Measurements from ENCODE around the gene NAA25. TPM values are rescaled to one million over a fixed set of nuclear protein-coding genes. Genes with fewer than 3 reads are reported as not detected.
"Not testable (repeated sequence)": the region's sequence is repeated elsewhere in the genome, so short reads cannot be mapped to it uniquely, and the experiment has no call there.

The NAA25 gene
- polyA plus RNA-seq, 3 donors, result 18.0 to 27.4 (median 21.4) TPM

DNA sequence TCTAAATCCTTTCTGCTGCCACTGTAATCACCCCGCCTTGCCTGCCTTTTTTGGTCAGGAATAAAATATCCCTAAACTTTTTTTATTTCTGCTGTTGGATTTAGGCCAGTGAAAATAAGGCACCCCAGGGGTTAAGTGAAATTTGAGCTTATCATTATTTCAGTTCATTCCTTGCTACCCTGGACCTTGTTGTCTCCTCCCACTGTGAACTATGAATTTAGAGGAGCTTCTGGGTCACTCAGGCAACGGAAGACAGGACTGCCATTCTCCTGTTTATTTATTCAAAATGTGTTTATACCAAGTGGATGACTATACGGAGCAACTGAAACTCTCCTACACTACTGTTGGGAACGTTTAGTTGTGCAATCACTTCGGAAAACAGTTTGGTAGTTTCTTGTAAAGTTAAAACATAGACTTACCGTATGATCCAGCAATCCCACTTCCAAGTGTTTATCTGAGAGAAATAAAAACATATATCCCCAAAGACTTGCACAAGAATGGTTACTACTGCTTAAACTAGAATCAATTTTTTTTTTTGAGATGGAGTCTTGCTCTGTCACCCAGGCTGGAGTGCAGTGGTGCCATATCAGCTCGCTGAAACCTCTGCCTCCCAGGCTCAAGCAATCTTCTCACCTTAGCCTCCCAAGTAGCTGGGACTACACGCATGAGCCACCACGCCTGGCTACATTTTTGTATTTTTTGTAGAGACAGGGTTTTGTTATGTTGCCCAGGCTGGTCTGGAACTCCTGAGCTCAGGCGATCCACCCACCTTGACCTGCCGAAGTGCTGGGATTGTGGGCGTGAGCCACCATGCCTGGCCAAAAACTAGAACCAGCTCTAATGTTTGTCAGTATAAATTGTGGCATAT, 14.5 kb upstream of the NAA25 start:
- DNase-seq (ENCODE audit: extremely low read depth in 1 of 11, low read depth in 9 of 11, low spot score in 4 of 11), result no peak

GRCh38 chr12:112121780-112122565, 13.4 kb upstream of the NAA25 start:
- DNase-seq (ENCODE audit: extremely low read depth in 1 of 11, low read depth in 9 of 11, low spot score in 4 of 11), result no peak

DNA sequence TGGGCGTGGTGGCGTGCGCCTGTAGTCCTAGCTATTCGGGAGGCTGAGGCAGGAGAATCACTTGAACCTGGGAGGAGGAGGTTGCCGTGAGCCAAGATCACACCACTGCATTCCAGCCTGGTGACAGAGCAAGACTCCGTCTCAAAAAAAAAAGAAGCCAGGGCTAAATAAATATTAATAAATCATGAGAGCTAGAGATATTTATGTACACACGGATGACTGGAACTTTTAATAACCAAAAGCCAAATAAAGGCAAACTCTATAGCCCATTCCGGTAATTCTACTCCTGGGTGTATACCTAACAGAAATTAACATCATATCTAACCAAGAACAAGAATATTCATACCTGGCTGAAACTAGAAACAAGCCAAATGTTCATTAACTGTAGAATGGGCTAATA, 9.1 kb upstream of the NAA25 start:
- no peak for DNase-seq (ENCODE audit: extremely low read depth in 1 of 11, low read depth in 9 of 11, low spot score in 4 of 11)

DNA sequence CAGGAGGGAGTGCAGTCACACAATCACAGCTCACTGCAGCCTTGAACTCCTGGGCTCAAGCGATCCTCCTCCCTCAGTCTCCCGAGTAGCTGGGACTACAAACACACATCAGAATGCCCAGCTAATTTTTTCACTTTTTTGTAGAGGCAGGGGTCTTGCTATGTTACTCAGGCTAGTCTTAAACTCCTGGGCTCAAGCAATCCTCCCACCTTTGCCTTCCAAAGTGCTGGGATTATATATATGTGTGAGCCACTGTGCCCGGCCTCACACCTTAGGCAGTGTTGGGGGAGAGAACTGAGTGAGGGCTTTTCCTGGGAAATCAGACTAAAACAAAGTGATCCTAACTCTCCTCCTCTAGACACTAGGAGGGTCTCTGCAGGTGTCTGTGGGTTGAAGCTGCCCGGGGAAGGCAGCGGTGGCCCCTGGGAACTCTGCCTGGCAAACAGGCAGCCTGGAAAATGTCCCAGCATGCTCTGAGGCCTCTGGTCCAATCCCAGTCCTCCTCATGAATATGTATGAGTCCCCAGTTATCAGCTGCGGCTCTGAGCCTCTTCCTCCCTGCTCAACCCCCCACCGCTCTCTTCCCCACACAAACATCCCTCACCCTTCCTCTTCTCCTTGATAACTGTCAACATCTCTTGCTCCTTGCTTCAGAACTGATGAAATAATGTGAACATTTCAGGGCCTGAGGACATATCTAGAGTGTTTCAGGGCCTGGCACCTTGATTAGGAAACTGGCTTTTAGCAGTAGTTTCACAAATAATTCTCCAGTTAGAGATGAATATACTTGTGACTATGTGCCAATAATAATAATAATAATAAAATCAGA, 7.9 kb upstream of the NAA25 start:
- DNase-seq (ENCODE audit: extremely low read depth in 1 of 11, low read depth in 9 of 11, low spot score in 4 of 11), result peak in 4 of 11 donors; percentile 33 to 67 (median 58)

GRCh38 chr12:112115259-112116045, 6.9 kb upstream of the NAA25 start:
- no peak for DNase-seq (ENCODE audit: extremely low read depth in 1 of 11, low read depth in 9 of 11, low spot score in 4 of 11)

DNA sequence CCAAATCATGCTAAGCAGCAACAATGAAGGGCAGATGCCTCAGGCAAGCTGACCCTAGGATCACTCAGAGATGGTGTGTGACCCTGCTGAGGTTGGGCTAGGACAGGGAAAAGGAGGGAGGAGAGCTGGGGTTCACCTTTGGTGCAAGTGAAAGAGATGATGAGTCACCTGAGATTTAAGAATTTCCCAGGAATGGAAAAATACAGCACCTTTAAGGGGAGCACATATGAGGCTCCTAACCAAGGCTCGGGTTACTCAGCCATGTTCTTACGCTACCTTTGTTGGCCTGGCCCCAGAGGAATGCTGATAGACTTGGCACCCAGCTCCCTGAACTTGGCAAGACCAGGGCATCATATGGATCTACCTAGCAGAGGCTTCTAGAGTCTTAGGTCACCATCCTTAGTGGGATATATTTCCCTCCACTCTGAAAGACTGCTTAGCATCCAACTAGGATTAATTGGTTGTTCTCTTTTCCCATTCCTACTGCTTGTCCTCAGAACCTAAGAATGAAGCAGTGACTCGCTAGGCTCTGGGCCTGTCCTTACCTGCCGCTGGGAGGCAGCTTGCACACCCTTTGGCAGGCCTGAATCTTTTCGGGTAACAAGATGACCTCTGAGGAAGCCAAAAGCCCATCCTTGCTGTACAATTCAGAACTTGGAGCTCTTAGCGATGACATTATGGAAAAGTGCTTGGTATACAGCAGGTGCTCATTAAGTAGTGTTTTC, 4.0 kb upstream of the NAA25 start:
- DNase-seq (ENCODE audit: extremely low read depth in 1 of 11, low read depth in 9 of 11, low spot score in 4 of 11), result no peak

GRCh38 chr12:112111931-112112330, 3.3 kb upstream of the NAA25 start:
- DNase-seq (ENCODE audit: extremely low read depth in 1 of 11, low read depth in 9 of 11, low spot score in 4 of 11), result no peak

DNA sequence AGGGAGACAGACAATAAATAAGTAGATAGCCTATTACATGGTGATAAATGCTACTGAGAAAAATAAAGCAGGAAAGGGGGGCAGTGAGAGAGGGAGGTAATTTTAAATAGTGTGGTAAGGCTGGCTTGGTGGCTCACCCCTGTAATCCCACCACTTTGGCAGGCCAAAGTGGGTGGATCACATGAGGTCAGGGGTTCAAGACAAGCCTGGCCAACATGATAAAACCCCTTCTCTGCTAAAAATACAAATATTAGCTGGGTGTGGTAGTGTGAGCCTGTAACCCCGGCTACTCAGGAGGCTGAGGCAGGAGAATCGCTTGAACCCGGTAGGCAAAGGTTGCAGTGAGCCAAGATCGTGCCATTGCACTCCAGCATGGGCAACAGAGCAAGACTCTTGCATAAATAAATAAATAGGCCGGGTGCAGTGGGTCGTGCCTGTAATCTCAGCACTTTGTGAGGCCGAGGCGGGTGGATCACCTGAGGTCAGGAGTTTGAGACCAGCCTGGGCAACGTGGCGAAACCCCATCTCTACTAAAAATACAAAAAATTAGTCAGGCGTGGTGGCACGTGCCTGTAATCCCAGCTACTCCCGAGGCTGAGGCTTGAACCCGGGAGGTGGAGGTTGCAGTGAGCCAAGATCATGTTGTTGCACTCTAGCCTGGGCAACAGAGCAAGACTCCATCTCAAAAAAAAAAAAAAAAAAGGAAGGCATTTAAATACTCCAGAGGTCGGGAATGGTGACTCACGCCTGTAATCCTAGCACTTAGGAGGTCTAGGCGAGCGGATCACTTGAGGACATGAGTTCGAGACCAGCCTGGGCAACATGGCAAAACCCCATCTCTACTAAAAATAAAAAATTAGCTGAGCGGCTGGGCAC, 2.4 kb upstream of the NAA25 start:
- DNase-seq (ENCODE audit: extremely low read depth in 1 of 11, low read depth in 9 of 11, low spot score in 4 of 11), result not testable (repeated sequence)

GRCh38 chr12:112107306-112108201, 1.0 kb downstream of the NAA25 start:
- DNase-seq (ENCODE audit: extremely low read depth in 1 of 11, low read depth in 9 of 11, low spot score in 4 of 11), result no peak

GRCh38 chr12:112105891-112106290, 2.7 kb downstream of the NAA25 start:
- no peak for DNase-seq (ENCODE audit: extremely low read depth in 1 of 11, low read depth in 9 of 11, low spot score in 4 of 11)

- no peak for DNase-seq (ENCODE audit: extremely low read depth in 1 of 11, low read depth in 9 of 11, low spot score in 4 of 11)
Measured at GRCh38 chr12:112103758-112104503, 4.7 kb downstream of the NAA25 start.

DNA sequence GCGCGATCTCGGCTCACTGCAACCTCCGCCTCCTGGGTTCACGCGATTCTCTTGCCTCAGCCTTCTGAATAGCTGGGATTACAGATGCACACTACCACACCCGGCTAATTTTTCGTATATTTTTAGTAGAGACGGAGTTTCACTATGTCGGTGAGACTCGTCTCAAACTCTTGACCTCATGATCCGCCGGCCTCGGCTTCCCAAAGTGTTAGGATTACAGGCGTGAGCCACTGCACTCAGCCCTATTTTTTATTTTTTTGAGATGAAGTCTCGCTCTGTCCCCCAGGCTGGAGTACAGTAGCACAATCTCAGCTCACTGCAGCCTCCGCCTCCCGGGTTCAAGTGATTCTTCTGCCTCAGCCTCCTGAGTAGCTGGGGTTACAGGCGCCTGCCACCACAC, 5.8 kb downstream of the NAA25 start:
- DNase-seq (ENCODE audit: extremely low read depth in 1 of 11, low read depth in 9 of 11, low spot score in 4 of 11), result not testable (repeated sequence)

- no peak for DNase-seq (ENCODE audit: extremely low read depth in 1 of 11, low read depth in 9 of 11, low spot score in 4 of 11)
Measured at GRCh38 chr12:112102127-112102526, 6.5 kb downstream of the NAA25 start.

GRCh38 chr12:112100500-112100899, 8.1 kb downstream of the NAA25 start:
- DNase-seq (ENCODE audit: extremely low read depth in 1 of 11, low read depth in 9 of 11, low spot score in 4 of 11), result not testable (repeated sequence)

GRCh38 chr12:112097641-112098040, 10.9 kb downstream of the NAA25 start:
- DNase-seq (ENCODE audit: extremely low read depth in 1 of 11, low read depth in 9 of 11, low spot score in 4 of 11), result no peak
